GM18868 (cell line): ENCODE results near the gene AIFM3.

ENCODE experiments used
- ATAC-seq: cut with Tn5 transposase; IDR thresholded peaks from one replicate; pipeline ENCODE4 v1.9.1; 2021; ENCODE audit warnings: mild to moderate bottlenecking, moderate library complexity; ENCODE audit not compliant: unreplicated experiment

The AIFM3 gene

GRCh38 chr22:20990184-20991180 lies 23.4 kb downstream of the AIFM3 start:
- no peak for ATAC-seq

- no peak for ATAC-seq
These were observed 24.4 kb downstream of the AIFM3 start for GRCh38 chr22:20991252-20992055.

GRCh38 chr22:20992056-20992442 lies 25.0 kb downstream of the AIFM3 start:
- ATAC-seq = no peak

GRCh38 chr22:20992456-20993303 lies 25.6 kb downstream of the AIFM3 start:
- ATAC-seq = no peak

GRCh38 chr22:20993304-20994127 lies 26.5 kb downstream of the AIFM3 start:
- no peak for ATAC-seq

DNA sequence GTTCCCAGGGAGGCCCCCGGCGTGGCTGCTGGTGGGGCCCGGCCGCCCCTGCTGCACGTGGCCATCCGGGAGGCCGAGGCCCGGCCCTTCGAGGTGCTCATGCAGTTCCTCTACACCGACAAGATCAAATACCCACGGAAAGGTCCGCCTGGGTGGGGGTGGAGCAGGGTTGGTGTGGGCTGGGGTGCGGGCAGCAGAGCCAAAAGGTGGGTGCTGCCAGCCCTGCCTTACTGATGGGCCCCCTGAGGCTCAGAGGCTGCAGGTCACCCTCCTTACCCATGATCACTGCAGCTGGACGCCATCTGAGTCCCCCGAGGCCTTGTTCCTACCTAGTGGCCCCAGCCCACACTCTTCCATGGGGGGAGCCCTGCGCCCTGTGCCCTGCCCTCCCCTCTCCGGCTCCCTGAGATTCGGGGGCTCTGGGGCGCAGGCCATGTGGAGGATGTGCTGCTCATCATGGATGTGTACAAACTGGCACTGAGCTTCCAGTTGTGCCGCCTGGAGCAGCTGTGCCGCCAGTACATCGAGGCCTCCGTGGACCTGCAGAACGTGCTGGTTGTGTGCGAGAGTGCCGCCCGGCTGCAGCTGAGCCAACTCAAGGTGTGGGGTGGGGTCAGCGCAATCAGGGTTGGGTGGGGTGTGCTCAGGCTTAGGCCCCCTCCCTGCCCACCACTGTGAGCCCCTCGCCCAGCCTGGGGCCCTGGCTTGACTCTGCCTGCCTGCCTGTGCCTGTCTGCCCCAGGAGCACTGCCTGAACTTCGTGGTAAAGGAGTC lies 27.3 kb downstream of the AIFM3 start:
- no peak for ATAC-seq

GRCh38 chr22:20994902-20995241 lies 27.8 kb downstream of the AIFM3 start:
- ATAC-seq = no peak

- no peak for ATAC-seq
These were observed 28.4 kb downstream of the AIFM3 start for GRCh38 chr22:20995329-20996030.

DNA sequence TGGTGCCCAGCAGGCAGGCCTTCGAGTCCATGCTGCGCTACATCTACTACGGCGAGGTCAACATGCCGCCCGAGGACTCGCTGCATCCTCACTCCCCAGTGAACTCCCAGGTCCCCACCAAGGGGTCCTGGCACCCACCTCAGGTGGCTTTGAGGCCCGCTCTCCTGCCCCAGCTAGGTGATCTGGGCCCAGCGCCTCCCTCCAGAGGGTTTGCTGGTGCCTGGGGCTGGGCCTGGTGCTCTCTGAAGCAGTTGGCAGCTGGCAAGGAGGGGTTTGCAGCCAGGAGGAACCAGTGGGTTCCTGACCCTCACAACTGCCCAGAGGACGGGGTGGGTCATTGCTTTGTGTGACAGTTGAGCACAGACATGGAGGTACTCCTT lies 29.0 kb downstream of the AIFM3 start:
- ATAC-seq = no peak

- no peak for ATAC-seq
These were observed 29.8 kb downstream of the AIFM3 start for GRCh38 chr22:20996598-20997535.

DNA sequence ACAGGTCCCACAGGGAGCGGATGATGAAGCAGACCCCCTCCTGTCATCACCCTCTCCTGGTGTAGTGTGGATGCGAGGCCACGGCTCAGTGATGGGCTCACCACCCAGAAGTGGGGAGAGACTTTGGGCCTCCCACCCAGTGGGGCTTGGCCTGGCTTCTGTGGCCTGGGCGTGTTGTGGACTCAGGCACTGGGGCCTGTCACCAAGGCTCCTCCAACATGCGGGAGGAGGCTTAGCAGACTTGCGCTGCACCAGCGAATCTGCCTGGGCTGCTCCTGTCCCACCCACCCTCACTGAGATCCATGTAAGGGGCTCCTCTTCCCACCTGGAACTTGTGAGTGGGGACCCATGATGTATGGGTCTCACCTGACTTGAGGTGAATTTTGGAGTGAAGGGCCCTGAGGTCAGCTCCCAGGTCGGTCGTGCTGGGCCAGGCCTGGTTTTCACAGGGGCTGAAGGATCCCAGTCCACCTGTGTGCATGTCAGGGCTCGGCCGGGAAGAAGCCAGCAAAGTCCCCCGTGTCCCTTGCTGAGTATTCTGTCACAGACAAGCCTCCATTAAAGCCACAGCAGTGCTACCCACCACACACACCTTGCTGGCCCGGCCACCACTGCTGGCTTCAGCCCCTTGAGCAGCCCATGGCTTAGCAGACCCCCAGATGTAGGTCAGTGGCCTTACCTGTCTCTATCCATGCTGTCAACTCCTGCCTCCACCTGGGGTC lies 30.6 kb downstream of the AIFM3 start:
- no peak for ATAC-seq

DNA sequence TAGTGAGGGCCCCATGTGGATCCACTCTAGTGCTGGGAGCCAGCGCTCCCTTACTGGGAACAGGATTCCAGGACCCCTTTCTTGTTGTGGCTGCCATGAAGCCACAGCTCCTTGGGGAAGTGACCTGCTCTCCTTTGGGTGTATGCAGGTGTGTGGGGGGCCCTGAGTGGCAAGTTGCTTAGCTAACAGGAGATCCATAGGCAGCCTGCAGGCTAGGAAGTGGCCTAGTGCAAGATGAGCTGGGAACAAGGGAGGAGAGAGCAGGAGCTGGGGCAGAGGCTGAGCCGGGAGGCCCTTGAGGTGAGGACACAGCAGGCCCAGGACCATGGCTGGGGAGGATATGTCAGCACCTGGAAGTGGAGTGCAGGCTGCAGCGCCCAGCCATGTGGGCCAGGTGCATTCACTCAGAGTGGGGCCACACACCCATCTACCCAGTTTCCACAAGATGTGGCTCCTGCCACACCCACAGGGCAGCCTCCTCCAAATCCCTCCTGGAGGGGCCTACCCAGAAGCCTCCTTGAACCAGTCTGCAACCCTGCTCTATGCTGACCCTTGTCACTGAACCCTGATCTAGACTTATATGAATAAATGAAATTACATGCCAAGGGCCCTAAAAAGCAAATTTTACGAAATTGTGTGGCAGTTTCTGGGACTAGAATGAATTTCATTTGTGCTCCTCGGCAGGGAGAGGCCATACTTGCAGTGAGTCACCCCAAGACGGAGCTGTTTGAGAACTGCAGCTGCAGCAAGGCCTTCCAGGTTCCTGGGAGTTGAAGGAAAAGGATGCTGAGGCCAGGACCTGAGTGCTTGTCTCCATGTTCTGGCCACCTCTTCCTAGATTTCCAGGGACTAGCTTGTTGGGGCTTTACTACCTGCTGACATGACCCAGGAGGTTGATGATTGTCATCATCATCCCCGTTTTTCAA lies 31.6 kb downstream of the AIFM3 start:
- no peak for ATAC-seq

DNA sequence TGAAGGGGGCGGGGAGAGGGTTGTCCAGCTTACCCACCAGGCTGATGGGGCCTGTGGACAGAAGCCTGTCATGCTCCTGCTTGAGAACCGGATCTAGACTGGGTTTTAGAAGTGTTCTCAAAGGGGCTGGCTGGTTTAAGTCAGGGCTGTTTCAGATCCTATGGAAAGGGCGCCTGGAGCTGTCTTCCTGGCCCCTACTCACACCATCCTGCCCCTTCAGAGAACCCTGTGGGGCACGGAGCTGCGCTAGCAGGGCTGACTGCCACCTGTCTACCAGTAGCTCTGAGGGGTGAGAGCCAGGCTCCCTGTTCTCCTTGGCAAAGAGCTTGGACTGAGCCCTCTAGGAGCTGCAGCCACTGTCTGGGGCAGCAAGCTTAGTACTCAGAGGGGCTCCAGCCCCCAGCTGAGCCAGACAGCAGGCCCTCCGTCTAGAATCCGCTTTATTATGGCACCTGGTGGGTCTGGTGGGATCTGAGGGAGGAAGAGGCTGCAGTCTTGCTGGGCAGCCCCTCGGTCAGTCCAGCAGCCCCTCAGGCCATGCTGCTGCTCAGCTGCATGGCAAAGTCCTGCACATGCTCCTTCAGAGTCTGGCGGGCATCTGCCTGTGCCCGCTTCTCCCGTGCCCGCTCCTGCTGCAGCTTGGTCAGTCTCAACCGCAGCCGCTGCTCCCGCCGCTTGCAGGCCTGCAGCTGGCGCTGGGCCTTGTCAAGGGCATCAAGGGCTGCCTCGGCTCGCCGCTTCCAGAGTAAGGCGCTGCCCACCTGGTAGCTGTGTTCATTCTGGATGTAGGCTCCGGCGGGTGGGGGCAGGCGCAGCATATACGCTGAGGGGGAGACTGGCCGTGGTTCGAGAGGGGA lies 32.5 kb downstream of the AIFM3 start:
- no peak for ATAC-seq

DNA sequence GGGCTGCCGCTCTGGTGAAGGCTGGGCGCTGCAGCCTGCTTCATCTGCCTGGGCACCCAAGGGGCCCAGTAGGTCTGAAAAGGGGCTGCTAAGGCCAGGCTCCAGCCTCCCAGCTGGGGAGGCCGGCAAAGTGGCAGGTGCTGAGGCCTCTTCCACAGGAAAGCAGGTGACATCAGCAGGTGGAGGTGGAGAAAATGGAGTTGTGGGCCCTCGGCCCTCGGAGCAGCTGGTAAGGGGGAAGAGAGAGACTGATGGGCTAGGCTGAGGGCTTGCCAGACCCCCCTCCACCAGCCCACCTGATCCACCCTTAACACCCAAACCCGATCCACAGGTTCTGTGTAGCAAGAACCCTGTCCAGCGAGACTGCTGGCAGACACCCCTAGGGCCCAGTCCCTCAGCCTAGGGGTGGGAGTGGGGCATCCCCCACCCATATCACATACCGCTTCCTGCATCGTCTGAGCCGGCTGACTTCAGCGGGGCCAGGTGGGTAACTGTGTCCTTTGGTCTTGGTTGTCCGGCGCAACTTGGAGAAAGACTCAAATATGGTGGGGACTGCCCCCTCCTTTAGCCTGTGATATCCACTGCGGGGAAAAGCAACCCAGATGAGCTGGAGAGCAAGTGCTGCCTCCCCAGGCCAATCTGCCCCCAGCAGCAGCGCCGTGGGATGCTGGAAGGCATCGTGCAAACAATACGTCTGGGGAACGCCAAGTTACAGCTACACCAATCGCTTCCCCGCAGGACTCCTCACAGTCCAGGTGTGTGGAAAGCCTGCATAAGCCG lies 33.3 kb downstream of the AIFM3 start:
- ATAC-seq = no peak
